HCT116 (cell line): ENCODE results near the gene HK1. TPM values are rescaled to one million over a fixed set of nuclear protein-coding genes. Genes with fewer than 3 reads are reported as not detected.

Source experiments
- ATAC-seq: fragments of 200-7000 bp; cut with Tn5 transposase; 2 replicates; pipeline ENCODE4 v1.9.1; 2020; ENCODE audit warnings: mild to moderate bottlenecking, moderate library complexity
- BruUV-seq: library from RNA; stranded (reverse); fragments of 400-500 nt; replicated peaks from 2 replicates; lab custom pipeline; 2021; lab: Mats Ljungman, UMichigan
- CTCF ChIA-PET: fragments of 300-600 bp; sonication (Branson Sonifier 250); formaldehyde crosslinking; loops from one replicate; lab custom pipeline; 2021; ENCODE audit warnings: antibody characterized with exemption; lab: Charles Lee
- POLR2A ChIA-PET: fragments of 300-600, 350-600 bp; sonication (Branson Sonifier 250); formaldehyde crosslinking; loops from one replicate; lab custom pipeline; 2021; ENCODE audit warnings: antibody characterized with exemption; lab: Charles Lee
- RAD21 ChIA-PET, 2 experiments: fragments of 300-600 bp; sonication (Branson Sonifier 250); formaldehyde crosslinking; loops; one replicate each; lab custom pipeline; 2023; ENCODE audit warnings: low total read pairs in 2 of 2; ENCODE audit not compliant: uncharacterized antibody in 2 of 2, unreplicated experiment in 2 of 2, low non-redundant PET in 1 of 2; lab: Charles Lee
- DNase-seq: peaks from one replicate; pipeline ENCODE4 v3.0.0-alpha.2; 2010; ENCODE audit warnings: low read depth, low spot score
- H2AFZ ChIP-seq: fragments of 200-600 bp; shearing (Covaris generic), sonication (generic); 2 replicates; pipeline ENCODE4 v1.6.1; 2017; ENCODE audit warnings: low read depth, mixed run types, mixed read lengths, antibody characterized with exemption, low read length; ENCODE audit not compliant: poor library complexity, severe bottlenecking
- H3K27ac ChIP-seq: 2 replicates; pipeline ENCODE4 v1.5.1; 2012; ENCODE audit warnings: low read depth, low read length
- H3K27me3 ChIP-seq: fragments of 200-600 bp; sonication (generic); 2 replicates; pipeline ENCODE4 v1.6.1; 2016; ENCODE audit warnings: mixed run types, low read length, mixed read lengths; ENCODE audit not compliant: insufficient read depth
- H3K36me3 ChIP-seq, 2 experiments: fragments of 200-500 bp in 1 of 2; fragments of 200-600 bp in 1 of 2; sonication (Bioruptor generic) in 1 of 2; sonication (generic) in 1 of 2; 2 replicates each; pipeline versions ENCODE4 v1.5.1 to v1.6.1; 2014 to 2016; ENCODE audit warnings: low read length in 2 of 2, inconsistent platforms in 1 of 2, mixed read lengths in 1 of 2, mixed run types in 1 of 2; ENCODE audit not compliant: insufficient read depth in 2 of 2, control insufficient read depth in 1 of 2
- H3K4me1 ChIP-seq, 2 experiments: fragments of 200-600 bp in 1 of 2; sonication (generic) in 1 of 2; 2 replicates each; pipeline versions ENCODE4 v1.5.1 to v1.6.1; 2012 to 2017; ENCODE audit warnings: low read length in 2 of 2, inconsistent platforms in 1 of 2, mild to moderate bottlenecking in 1 of 2, mixed read lengths in 1 of 2, mixed run types in 1 of 2, moderate library complexity in 1 of 2; ENCODE audit not compliant: insufficient read depth in 2 of 2, control insufficient read depth in 1 of 2
- H3K4me2 ChIP-seq: fragments of 200-600 bp; sonication (generic); 2 replicates; pipeline ENCODE4 v1.6.1; 2017; ENCODE audit warnings: mixed run types, low read length, mixed read lengths
- H3K4me3 ChIP-seq, 2 experiments: fragments of 200-600 bp in 1 of 2; sonication (generic) in 1 of 2; replicated peaks in 1 of 2; 2 replicates each; pipeline ENCODE4 v1.5.1; 2011 to 2016; ENCODE audit warnings: low read length in 2 of 2, control low read depth in 1 of 2, low read depth in 1 of 2, mild to moderate bottlenecking in 1 of 2, mixed read lengths in 1 of 2, mixed run types in 1 of 2
- H3K79me2 ChIP-seq: fragments of 200-600 bp; sonication (generic); 2 replicates; pipeline ENCODE4 v1.6.1; 2017; ENCODE audit warnings: mild to moderate bottlenecking, mixed run types, low read length, moderate library complexity, mixed read lengths; ENCODE audit not compliant: insufficient read depth
- H3K9ac ChIP-seq: fragments of 200-600 bp; sonication (generic); 2 replicates; pipeline ENCODE4 v1.6.1; 2016; ENCODE audit warnings: low read length, mixed read lengths
- H3K9me2 ChIP-seq: fragments of 200-600 bp; sonication (generic), shearing (Covaris generic); 2 replicates; pipeline ENCODE4 v1.6.1; 2017; ENCODE audit warnings: mixed run types, mild to moderate bottlenecking, moderate library complexity; ENCODE audit not compliant: insufficient read depth
- H3K9me3 ChIP-seq, 2 experiments: fragments of 200-500 bp in 1 of 2; fragments of 200-600 bp in 1 of 2; sonication (Bioruptor generic) in 1 of 2; sonication (generic) in 1 of 2; 2 replicates each; pipeline ENCODE4 v1.6.1; 2014 to 2017; ENCODE audit warnings: low read length in 2 of 2, mixed read lengths in 2 of 2, inconsistent platforms in 1 of 2, low read depth in 1 of 2, mild to moderate bottlenecking in 1 of 2, mixed run types in 1 of 2, moderate library complexity in 1 of 2; ENCODE audit not compliant: control insufficient read depth in 1 of 2, insufficient read depth in 1 of 2
- H4K20me1 ChIP-seq: fragments of 200-600 bp; sonication (generic), shearing (Covaris generic); 2 replicates; pipeline ENCODE4 v1.6.1; 2017; ENCODE audit warnings: mixed run types, mild to moderate bottlenecking, moderate library complexity; ENCODE audit not compliant: insufficient read depth
- CBX3 ChIP-seq: IDR thresholded peaks from 2 replicates; pipeline ENCODE4 v1.6.1; 2012; ENCODE audit warnings: low read depth
- EZH2phosphoT487 ChIP-seq: fragments of 200-600 bp; IDR thresholded peaks from 2 replicates; pipeline ENCODE4 v1.6.1; 2018; ENCODE audit warnings: antibody characterized with exemption, borderline replicate concordance
- SRF ChIP-seq: IDR thresholded peaks from 2 replicates; pipeline ENCODE4 v1.6.1; 2012; ENCODE audit warnings: low read depth
- intact Hi-C: fragments of 100-400 bp; cut with micrococcal nuclease; formaldehyde crosslinking; loops from 2 replicates; pipeline ENCODE4 v1.10.0; 2022
- total RNA-seq: library from RNA; stranded (reverse); gene quantifications from one replicate; pipeline ENCODE4 v1.2.1, GENCODE V29; 2021; ENCODE audit not compliant: unreplicated experiment
- TF ChIP-seq, protein P1 (sequence below): IDR thresholded peaks from 2 replicates; pipeline ENCODE4 v1.6.1; 2012; ENCODE audit warnings: low read depth
- TF ChIP-seq, protein P2 (sequence below): IDR thresholded peaks from 2 replicates; pipeline ENCODE4 v1.6.1; 2012

Gene HK1
- total RNA-seq, 1 experiment from 2014 or later: 50.3 TPM

DNA sequence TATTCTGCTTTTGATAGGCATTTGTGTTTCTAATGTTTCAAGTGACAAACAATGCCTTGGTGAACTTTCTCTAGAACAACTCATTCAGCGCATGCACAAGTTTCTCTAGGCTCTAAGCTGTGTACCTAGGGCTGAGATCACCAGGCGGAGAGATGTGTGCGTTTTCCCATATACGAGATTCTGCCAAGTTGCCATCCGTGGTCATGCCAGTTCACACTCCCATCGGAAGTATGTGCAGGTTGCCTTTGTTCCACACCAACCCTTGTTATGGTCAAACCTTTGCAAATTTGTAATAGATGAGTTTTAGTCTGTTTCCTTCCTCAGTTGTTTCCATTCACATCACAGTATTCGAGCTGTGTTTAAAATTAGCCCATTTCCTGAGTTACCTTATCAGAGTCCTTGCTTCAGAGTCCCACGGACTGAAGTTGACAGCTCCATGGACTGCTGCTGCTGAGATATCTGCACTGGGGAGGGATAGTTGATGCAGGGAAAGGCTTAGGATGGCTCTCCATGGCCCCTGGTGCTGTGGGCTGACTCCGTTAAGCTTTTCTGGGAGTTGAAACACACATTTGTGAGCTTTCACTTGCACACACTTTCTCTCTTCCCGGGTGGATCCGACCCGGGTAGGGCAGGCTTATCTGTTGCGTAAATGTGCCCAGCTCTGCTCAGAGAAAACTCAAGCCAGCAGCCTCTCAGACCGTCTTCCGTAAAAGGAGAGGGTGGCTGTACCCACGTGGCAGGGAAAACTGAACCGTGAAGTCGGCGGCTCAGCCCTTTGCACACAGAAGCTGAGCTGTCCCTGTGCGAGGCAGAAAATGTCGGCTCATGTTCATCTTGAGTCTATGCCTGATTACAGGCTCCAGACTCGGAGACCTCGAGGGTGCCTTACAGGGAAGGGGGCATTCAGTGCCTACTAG, 49.4 kb downstream of the HK1 start:
- DNase-seq (no peak), ATAC-seq (no peak)
- CTCF ChIA-PET: no interaction called here
- Histone ChIP-seq H4K20me1 (no peaks in the 10 kb centered on the region), H3K79me2 (peaks cover 53% of the 10 kb centered on the region), H3K9me3 (no peaks in the 10 kb centered on the region), H3K4me3 (no peak overlapping the region), H3K9ac (no peak overlapping the region), H3K9me2 (no peaks in the 10 kb centered on the region), H3K27ac (no peak overlapping the region), H3K27me3 (no peaks in the 10 kb centered on the region), H3K4me2 (no peak overlapping the region), H2AFZ (no peak overlapping the region), H3K36me3 (no peaks in the 10 kb centered on the region), H3K4me1 (peaks cover 10 to 24% of the 10 kb centered on the region in 2 experiments; a peak in 3 of 4 replicates)
- TF ChIP-seq, protein P1, sequence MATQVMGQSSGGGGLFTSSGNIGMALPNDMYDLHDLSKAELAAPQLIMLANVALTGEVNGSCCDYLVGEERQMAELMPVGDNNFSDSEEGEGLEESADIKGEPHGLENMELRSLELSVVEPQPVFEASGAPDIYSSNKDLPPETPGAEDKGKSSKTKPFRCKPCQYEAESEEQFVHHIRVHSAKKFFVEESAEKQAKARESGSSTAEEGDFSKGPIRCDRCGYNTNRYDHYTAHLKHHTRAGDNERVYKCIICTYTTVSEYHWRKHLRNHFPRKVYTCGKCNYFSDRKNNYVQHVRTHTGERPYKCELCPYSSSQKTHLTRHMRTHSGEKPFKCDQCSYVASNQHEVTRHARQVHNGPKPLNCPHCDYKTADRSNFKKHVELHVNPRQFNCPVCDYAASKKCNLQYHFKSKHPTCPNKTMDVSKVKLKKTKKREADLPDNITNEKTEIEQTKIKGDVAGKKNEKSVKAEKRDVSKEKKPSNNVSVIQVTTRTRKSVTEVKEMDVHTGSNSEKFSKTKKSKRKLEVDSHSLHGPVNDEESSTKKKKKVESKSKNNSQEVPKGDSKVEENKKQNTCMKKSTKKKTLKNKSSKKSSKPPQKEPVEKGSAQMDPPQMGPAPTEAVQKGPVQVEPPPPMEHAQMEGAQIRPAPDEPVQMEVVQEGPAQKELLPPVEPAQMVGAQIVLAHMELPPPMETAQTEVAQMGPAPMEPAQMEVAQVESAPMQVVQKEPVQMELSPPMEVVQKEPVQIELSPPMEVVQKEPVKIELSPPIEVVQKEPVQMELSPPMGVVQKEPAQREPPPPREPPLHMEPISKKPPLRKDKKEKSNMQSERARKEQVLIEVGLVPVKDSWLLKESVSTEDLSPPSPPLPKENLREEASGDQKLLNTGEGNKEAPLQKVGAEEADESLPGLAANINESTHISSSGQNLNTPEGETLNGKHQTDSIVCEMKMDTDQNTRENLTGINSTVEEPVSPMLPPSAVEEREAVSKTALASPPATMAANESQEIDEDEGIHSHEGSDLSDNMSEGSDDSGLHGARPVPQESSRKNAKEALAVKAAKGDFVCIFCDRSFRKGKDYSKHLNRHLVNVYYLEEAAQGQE: no peak
- no peak for TF ChIP-seq CBX3
- TF ChIP-seq EZH2phosphoT487: no peak
- TF ChIP-seq SRF: no peak
- TF ChIP-seq, protein P2, sequence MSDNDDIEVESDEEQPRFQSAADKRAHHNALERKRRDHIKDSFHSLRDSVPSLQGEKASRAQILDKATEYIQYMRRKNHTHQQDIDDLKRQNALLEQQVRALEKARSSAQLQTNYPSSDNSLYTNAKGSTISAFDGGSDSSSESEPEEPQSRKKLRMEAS: no peak
- RAD21 ChIA-PET: no interaction called here
- POLR2A ChIA-PET: no interaction called here
- intact Hi-C loops: no loop called here
- no TSS peak for BruUV-seq
